ENCODE results near the gene FOXD2. TPM values are rescaled to one million over a fixed set of nuclear protein-coding genes. Genes with fewer than 3 reads are reported as not detected.

The FOXD2 gene
- polyA plus RNA-seq, 1 experiment, result not detected

DNA sequence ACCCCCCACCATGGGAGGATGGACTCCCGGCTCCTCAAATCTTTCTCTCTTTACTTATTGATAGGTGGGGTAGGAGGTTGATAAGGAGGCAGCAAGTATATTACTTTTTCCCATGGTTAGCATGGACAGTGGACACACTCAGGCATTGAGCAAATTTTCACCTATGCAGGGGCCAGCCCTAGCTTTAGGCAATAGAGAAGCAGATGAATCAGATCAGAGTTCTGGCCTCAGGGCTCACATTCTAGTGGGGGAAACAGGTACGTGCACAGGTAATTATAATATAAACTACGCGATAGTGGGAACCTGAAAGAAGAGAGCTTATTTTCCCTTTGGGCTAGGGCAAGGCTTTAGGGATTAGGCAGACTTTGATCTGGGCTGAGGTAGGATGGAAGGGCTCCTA is 35.3 kb upstream of the FOXD2 start:
- no peaks in the 10 kb centered on the region for H3K9me3 ChIP-seq (ENCODE audit: control insufficient read depth, insufficient read depth, low read length)
- CTCF ChIA-PET, result interaction anchor here (1.7 to 18.0 kb wide), 4 partner anchors 14 to 323 kb away, joined by 6 to 219 read pairs (median 10); partner anchors contain the start of gene FOXD2
- peaks cover 4% of the 10 kb centered on the region for H3K27me3 ChIP-seq (ENCODE audit: control insufficient read depth, insufficient read depth, low read length)
- no peak for DNase-seq (ENCODE audit: low read depth, low spot score)
- no peak overlapping the region for H3K4me3 ChIP-seq (ENCODE audit: low read depth, low read length)
- TF ChIP-seq, protein P1, sequence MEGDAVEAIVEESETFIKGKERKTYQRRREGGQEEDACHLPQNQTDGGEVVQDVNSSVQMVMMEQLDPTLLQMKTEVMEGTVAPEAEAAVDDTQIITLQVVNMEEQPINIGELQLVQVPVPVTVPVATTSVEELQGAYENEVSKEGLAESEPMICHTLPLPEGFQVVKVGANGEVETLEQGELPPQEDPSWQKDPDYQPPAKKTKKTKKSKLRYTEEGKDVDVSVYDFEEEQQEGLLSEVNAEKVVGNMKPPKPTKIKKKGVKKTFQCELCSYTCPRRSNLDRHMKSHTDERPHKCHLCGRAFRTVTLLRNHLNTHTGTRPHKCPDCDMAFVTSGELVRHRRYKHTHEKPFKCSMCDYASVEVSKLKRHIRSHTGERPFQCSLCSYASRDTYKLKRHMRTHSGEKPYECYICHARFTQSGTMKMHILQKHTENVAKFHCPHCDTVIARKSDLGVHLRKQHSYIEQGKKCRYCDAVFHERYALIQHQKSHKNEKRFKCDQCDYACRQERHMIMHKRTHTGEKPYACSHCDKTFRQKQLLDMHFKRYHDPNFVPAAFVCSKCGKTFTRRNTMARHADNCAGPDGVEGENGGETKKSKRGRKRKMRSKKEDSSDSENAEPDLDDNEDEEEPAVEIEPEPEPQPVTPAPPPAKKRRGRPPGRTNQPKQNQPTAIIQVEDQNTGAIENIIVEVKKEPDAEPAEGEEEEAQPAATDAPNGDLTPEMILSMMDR (IDR thresholded peaks at IDR 0.05; ENCODE audit: low read depth, low read length), result no peak
- POLR2A ChIA-PET, result no interaction called here
- no peak overlapping the region for H3K27ac ChIP-seq (ENCODE audit: low read depth, low read length)

- TF ChIP-seq, protein P1 (IDR thresholded peaks at IDR 0.05; ENCODE audit: low read depth, low read length), result no peak
- no peak overlapping the region for H3K4me3 ChIP-seq (ENCODE audit: low read depth, low read length)
- no peak overlapping the region for H3K27ac ChIP-seq (ENCODE audit: low read depth, low read length)
- H3K9me3 ChIP-seq (ENCODE audit: control insufficient read depth, insufficient read depth, low read length), result no peaks in the 10 kb centered on the region
- peaks cover 4% of the 10 kb centered on the region for H3K27me3 ChIP-seq (ENCODE audit: control insufficient read depth, insufficient read depth, low read length)
- DNase-seq (ENCODE audit: low read depth, low spot score), result no peak
- ChIA-PET POLR2A (no interaction called here), CTCF (interaction anchor here (1.2 to 18.0 kb wide), 2 partner anchors 31 to 322 kb away, joined by 3 to 219 read pairs; partner anchors contain the start of gene FOXD2)
Observed at GRCh38 chr1:47403321-47403910, 34.4 kb upstream of the FOXD2 start.

DNA sequence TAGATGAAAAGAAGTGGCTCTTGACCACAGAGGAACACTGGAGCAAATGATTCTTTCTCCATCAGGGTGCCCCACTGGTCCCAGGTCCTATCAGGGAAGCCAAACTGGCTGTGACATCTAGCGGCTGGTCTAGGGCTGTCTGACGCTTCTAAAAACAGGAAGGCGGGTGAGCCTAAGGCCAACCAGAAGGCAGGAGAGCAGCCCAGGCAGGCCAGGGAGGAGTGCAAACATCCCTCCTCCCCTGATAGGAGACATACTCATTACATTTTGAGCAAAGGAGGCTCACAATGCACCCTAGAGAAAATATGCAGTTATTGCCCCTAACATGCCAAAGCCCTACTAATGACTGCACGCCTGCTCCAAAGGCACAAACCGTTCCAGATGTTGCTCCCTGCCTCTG is 32.1 kb upstream of the FOXD2 start:
- CTCF ChIA-PET, result interaction anchor here (1.0 kb wide), 1 partner anchor 32 kb away, joined by 4 read pairs; no protein-coding TSS in a partner anchor
- DNase-seq (ENCODE audit: low read depth, low spot score), result no peak
- no peak overlapping the region for H3K4me3 ChIP-seq (ENCODE audit: low read depth, low read length)

GRCh38 chr1:47406966-47407365 is 30.9 kb upstream of the FOXD2 start:
- CTCF ChIA-PET, result interaction anchor here (0.8 to 3.7 kb wide), 6 partner anchors 16 to 319 kb away, joined by 3 to 31 read pairs (median 4); partner anchors contain the start of gene FOXD2
- TF ChIP-seq, protein P1 (IDR thresholded peaks at IDR 0.05; ENCODE audit: low read depth, low read length), result no peak
- POLR2A ChIA-PET, result no interaction called here

More for the DNA sequence above, 32.1 kb upstream of the FOXD2 start:
- Histone ChIP-seq H3K9me3 (ENCODE audit: control insufficient read depth, insufficient read depth, low read length) (no peaks in the 10 kb centered on the region), H3K27ac (ENCODE audit: low read depth, low read length) (no peak overlapping the region), H3K27me3 (ENCODE audit: control insufficient read depth, insufficient read depth, low read length) (peaks cover 2% of the 10 kb centered on the region)
- POLR2A ChIA-PET, result no interaction called here
- TF ChIP-seq, protein P1 (IDR thresholded peaks at IDR 0.05; ENCODE audit: low read depth, low read length), result no peak

DNA sequence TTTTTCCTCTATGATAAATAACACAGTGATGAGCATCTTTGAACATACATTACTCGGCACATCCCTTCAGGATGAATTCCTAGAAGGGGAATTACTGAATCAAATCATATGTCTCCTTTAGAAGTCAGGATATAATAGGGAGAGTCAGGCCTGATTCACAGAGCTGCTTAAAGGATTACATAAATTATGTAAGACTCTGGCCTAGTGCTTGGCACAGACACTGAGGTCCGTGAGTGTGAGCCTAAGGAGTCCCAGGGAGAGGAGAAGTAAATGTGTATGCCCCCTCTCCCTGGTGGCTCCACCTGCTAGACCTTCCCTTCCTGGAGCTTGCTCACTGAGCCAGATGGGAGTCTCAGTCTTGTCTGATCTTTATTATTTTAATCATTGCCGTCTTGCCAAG is 30.4 kb upstream of the FOXD2 start:
- H3K9me3 ChIP-seq (ENCODE audit: control insufficient read depth, insufficient read depth, low read length), result no peaks in the 10 kb centered on the region
- H3K4me3 ChIP-seq (ENCODE audit: low read depth, low read length), result no peak overlapping the region
- ChIA-PET CTCF (interaction anchor here (0.8 to 3.7 kb wide), 8 partner anchors 16 to 318 kb away, joined by 3 to 31 read pairs (median 4); partner anchors contain the start of gene FOXD2), POLR2A (no interaction called here)
- H3K27me3 ChIP-seq (ENCODE audit: control insufficient read depth, insufficient read depth, low read length), result peaks cover 2% of the 10 kb centered on the region
- TF ChIP-seq, protein P1 (IDR thresholded peaks at IDR 0.05; ENCODE audit: low read depth, low read length), result no peak
- DNase-seq (ENCODE audit: low read depth, low spot score), result no peak
- H3K27ac ChIP-seq (ENCODE audit: low read depth, low read length), result no peak overlapping the region

More at GRCh38 chr1:47406966-47407365, 30.9 kb upstream of the FOXD2 start:
- H3K27ac ChIP-seq (ENCODE audit: low read depth, low read length), result no peak overlapping the region
- no peaks in the 10 kb centered on the region for H3K9me3 ChIP-seq (ENCODE audit: control insufficient read depth, insufficient read depth, low read length)
- H3K4me3 ChIP-seq (ENCODE audit: low read depth, low read length), result no peak overlapping the region
- no peak for DNase-seq (ENCODE audit: low read depth, low spot score)
- H3K27me3 ChIP-seq (ENCODE audit: control insufficient read depth, insufficient read depth, low read length), result peaks cover 2% of the 10 kb centered on the region
